GM12878 (cell line): ENCODE results near the gene ARL11. TPM values are rescaled to one million over a fixed set of nuclear protein-coding genes. Genes with fewer than 3 reads are reported as not detected.

Source experiments
- ATAC-seq: fragments of 200-7000 bp; cut with Tn5 transposase; 3 replicates; pipeline ENCODE4 v1.9.1; 2020; ENCODE audit warnings: mild to moderate bottlenecking, moderate library complexity
- BruUV-seq: library from RNA; stranded (reverse); fragments of 400-500 nt; replicated peaks from 2 replicates; lab custom pipeline; 2021; lab: Mats Ljungman, UMichigan
- CTCF ChIA-PET: fragments of 300-600 bp; sonication (Branson Sonifier 250); formaldehyde crosslinking; extraction: SDS; loops from one replicate; lab custom pipeline; 2021; ENCODE audit warnings: inconsistent platforms; lab: Yijun Ruan, JAX
- POLR2A ChIA-PET: fragments of 350-600 bp; formaldehyde crosslinking; extraction: SDS; loops from one replicate; lab custom pipeline; 2021; ENCODE audit warnings: inconsistent platforms; lab: Charles Lee
- RAD21 ChIA-PET: fragments of 300-600 bp; sonication (Branson Sonifier 250); formaldehyde crosslinking; loops from one replicate; lab custom pipeline; 2023; ENCODE audit warnings: antibody characterized with exemption; ENCODE audit not compliant: unreplicated experiment; lab: Charles Lee
- SMC1A ChIA-PET: fragments of 300-600 bp; sonication (Branson Sonifier 250); formaldehyde crosslinking; loops from one replicate; lab custom pipeline; 2023; ENCODE audit not compliant: unreplicated experiment, uncharacterized antibody; lab: Charles Lee
- DNase-seq: peaks from one replicate; pipeline ENCODE4 v3.0.0-alpha.2; 2011; ENCODE audit warnings: low read depth, low spot score
- FAIRE-seq: peaks from 3 replicates; lab custom pipeline; 2011; peaks lifted over from hg19 to GRCh38; lab: Jason Lieb, UNC
- H2AFZ ChIP-seq: 2 replicates; pipeline ENCODE4 v1.6.0; 2011; ENCODE audit warnings: low read depth, low read length, control low read depth; ENCODE audit not compliant: control insufficient read depth
- H3K27ac ChIP-seq: 2 replicates; pipeline ENCODE4 v1.5.1; 2011; ENCODE audit warnings: control low read depth; ENCODE audit not compliant: control insufficient read depth, insufficient read depth
- H3K27me3 ChIP-seq, 2 experiments: replicated peaks in 1 of 2; 2 replicates each; pipeline versions ENCODE4 v1.6.0 to v1.6.1; 2011; ENCODE audit warnings: low read length in 1 of 2; ENCODE audit not compliant: control insufficient read depth in 2 of 2, insufficient read depth in 2 of 2
- H3K36me3 ChIP-seq, 2 experiments: 2 replicates each; pipeline ENCODE4 v1.5.1; 2011; ENCODE audit warnings: low read length in 1 of 2; ENCODE audit not compliant: control insufficient read depth in 2 of 2, insufficient read depth in 2 of 2
- H3K4me1 ChIP-seq: 2 replicates; pipeline ENCODE4 v1.6.1; 2011; ENCODE audit warnings: mild to moderate bottlenecking, low read length, moderate library complexity, mixed read lengths; ENCODE audit not compliant: control insufficient read depth, insufficient read depth
- H3K4me2 ChIP-seq: 2 replicates; pipeline ENCODE4 v1.6.0; 2011; ENCODE audit warnings: control low read depth; ENCODE audit not compliant: control insufficient read depth, insufficient read depth
- H3K4me3 ChIP-seq: fragments of 200-600 bp; sonication (generic); 2 replicates; pipeline ENCODE4 v1.5.1; 2016
- H3K79me2 ChIP-seq: 2 replicates; pipeline ENCODE4 v1.6.0; 2011; ENCODE audit warnings: low read length; ENCODE audit not compliant: control insufficient read depth, insufficient read depth
- H3K9ac ChIP-seq: 2 replicates; pipeline ENCODE4 v1.8.0; 2011; ENCODE audit warnings: low read length, control low read depth, mixed read lengths; ENCODE audit not compliant: control insufficient read depth, insufficient read depth
- H3K9me3 ChIP-seq: replicated peaks from 3 replicates; pipeline ENCODE4 v1.5.1; 2011; ENCODE audit warnings: mild to moderate bottlenecking, low read length; ENCODE audit not compliant: control insufficient read depth, insufficient read depth
- H4K20me1 ChIP-seq: 2 replicates; pipeline ENCODE4 v1.6.0; 2011; ENCODE audit not compliant: control insufficient read depth, insufficient read depth
- CBFB ChIP-seq: IDR thresholded peaks from 2 replicates; pipeline ENCODE4 v1.6.1; 2016; ENCODE audit warnings: antibody characterized with exemption, low read depth
- KAT2A ChIP-seq: conservative IDR thresholded peaks from 2 replicates; pipeline ENCODE4 v1.6.1; 2011; ENCODE audit warnings: low read depth, low read length; ENCODE audit not compliant: control insufficient read depth
- NFXL1 ChIP-seq: fragments of 450-650 bp; IDR thresholded peaks from 2 replicates; pipeline ENCODE4 v1.6.1; 2017; ENCODE audit warnings: antibody characterized with exemption, mild to moderate bottlenecking, borderline replicate concordance
- NFYA ChIP-seq: IDR thresholded peaks from 2 replicates; pipeline ENCODE4 v1.6.1; 2011; ENCODE audit warnings: low read depth, mild to moderate bottlenecking, low read length, improper control_type of control experiment, borderline replicate concordance
- NR2C2 ChIP-seq: IDR thresholded peaks from 2 replicates; pipeline ENCODE4 v1.6.1; 2011; ENCODE audit warnings: borderline replicate concordance, low read depth; ENCODE audit not compliant: control insufficient read depth, insufficient read length
- RFX5 ChIP-seq: IDR thresholded peaks from 2 replicates; pipeline ENCODE4 v1.6.1; 2011; ENCODE audit warnings: low read depth, low read length, improper control_type of control experiment
- SPI1 ChIP-seq: IDR thresholded peaks from 2 replicates; pipeline ENCODE4 v1.6.1; 2011; ENCODE audit warnings: low read depth, mild to moderate bottlenecking, low read length, moderate library complexity, borderline replicate concordance; ENCODE audit not compliant: insufficient read depth
- YY1 ChIP-seq: IDR thresholded peaks from 2 replicates; pipeline ENCODE4 v1.6.1; 2011; ENCODE audit warnings: low read depth, mild to moderate bottlenecking, low read length
- WGBS: methylation state at CpG from one replicate; pipeline ENCODE4 v1.1.6; 2016; ENCODE audit warnings: low lambda C conversion rate; ENCODE audit not compliant: insufficient replicate concordance, insufficient coverage; ENCODE audit errors: missing lambda C conversion rate; 5-methylcytosine and 5-hydroxymethylcytosine counted together
- in situ Hi-C: fragments of 300-500 bp; cut with MboI; formaldehyde crosslinking; loops from 9 replicates; pipeline ENCODE4 v1.14.3; 2018; ENCODE audit warnings: mixed read lengths
- intact Hi-C: fragments of 100-400 bp; cut with micrococcal nuclease; formaldehyde crosslinking; loops from one replicate; pipeline ENCODE4 v1.14.2; 2022; ENCODE audit not compliant: unreplicated experiment
- polyA plus RNA-seq, 11 experiments: library from polyadenylated mRNA; depleted of rRNA in 4 of 11; unstranded in 6 of 11; stranded (reverse) in 5 of 11; fragments of >200 nt; fragmentation: Nextera tagmentation in 4 of 11; fragmentation: Illumina TruSeq in 1 of 11; extraction: Ambion mirVana in 4 of 11; extraction: Trizol in 1 of 11; gene quantifications; 1 replicate in 1 of 11; 2 replicates in 10 of 11; pipeline versions ENCODE4 v1.2.1 to v1.2.3, GENCODE V29; 2011 to 2016; ENCODE audit warnings: inconsistent platforms in 2 of 11, missing spikeins in 2 of 11, low read depth in 1 of 11
- total RNA-seq, 4 experiments: library from RNA; depleted of rRNA in 3 of 4; stranded (reverse); fragments of >200 nt in 3 of 4; fragmentation: Illumina TruSeq in 1 of 4; extraction: Trizol in 1 of 4; gene quantifications; 2 replicates each; pipeline versions ENCODE4 v1.2.1 to v1.2.3, GENCODE V29; 2013 to 2021
- TF ChIP-seq, protein P1 (sequence below): fragments of 450-650 bp; IDR thresholded peaks from 2 replicates; pipeline ENCODE4 v1.6.1; 2017; ENCODE audit warnings: borderline replicate concordance
- TF ChIP-seq, protein P2 (sequence below): fragments of 450-650 bp; IDR thresholded peaks from 2 replicates; pipeline ENCODE4 v1.6.1; 2016; ENCODE audit warnings: mild to moderate bottlenecking, moderate library complexity, borderline replicate concordance
- TF ChIP-seq, protein P3 (sequence below): fragments of 450-650 bp; formaldehyde crosslinking; IDR thresholded peaks from 2 replicates; pipeline ENCODE4 v1.4.0; 2020; ENCODE audit warnings: mild to moderate bottlenecking, moderate library complexity
- TF ChIP-seq, protein P4 (sequence below): IDR thresholded peaks from 2 replicates; pipeline ENCODE4 v1.6.1; 2012; ENCODE audit warnings: low read depth, low read length, improper control_type of control experiment

Gene ARL11
- total and polyA plus RNA-seq, 10 of the 15 experiments (the other 5 are each of a cell fraction or from before 2014, with no cell fraction given): 2.0 to 7.2 (median 4.4) TPM

DNA sequence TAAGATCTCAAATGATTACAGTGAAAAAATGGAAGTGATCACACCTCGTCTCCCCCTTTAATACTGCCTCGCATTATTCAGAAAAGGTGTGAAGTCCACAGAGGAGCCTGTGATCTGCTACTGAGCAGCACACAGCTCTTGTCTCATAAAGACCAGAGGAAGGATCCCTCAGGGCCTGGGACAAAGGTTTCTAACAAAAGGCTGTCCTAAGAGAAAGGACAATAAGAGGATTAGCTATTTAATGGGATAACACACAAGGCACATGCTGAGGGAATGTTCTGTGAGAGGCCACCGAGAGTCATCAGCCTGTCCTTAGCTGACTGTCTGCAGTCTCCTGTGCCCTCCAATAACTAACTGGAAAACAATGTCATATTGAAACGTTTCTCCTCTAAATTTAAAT is 36.3 kb downstream of the ARL11 start (continued):
- TF ChIP-seq, protein P1, sequence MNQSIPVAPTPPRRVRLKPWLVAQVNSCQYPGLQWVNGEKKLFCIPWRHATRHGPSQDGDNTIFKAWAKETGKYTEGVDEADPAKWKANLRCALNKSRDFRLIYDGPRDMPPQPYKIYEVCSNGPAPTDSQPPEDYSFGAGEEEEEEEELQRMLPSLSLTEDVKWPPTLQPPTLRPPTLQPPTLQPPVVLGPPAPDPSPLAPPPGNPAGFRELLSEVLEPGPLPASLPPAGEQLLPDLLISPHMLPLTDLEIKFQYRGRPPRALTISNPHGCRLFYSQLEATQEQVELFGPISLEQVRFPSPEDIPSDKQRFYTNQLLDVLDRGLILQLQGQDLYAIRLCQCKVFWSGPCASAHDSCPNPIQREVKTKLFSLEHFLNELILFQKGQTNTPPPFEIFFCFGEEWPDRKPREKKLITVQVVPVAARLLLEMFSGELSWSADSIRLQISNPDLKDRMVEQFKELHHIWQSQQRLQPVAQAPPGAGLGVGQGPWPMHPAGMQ: no peak
- no peak for TF ChIP-seq RFX5
- TF ChIP-seq KAT2A: no peak
- TF ChIP-seq, protein P2, sequence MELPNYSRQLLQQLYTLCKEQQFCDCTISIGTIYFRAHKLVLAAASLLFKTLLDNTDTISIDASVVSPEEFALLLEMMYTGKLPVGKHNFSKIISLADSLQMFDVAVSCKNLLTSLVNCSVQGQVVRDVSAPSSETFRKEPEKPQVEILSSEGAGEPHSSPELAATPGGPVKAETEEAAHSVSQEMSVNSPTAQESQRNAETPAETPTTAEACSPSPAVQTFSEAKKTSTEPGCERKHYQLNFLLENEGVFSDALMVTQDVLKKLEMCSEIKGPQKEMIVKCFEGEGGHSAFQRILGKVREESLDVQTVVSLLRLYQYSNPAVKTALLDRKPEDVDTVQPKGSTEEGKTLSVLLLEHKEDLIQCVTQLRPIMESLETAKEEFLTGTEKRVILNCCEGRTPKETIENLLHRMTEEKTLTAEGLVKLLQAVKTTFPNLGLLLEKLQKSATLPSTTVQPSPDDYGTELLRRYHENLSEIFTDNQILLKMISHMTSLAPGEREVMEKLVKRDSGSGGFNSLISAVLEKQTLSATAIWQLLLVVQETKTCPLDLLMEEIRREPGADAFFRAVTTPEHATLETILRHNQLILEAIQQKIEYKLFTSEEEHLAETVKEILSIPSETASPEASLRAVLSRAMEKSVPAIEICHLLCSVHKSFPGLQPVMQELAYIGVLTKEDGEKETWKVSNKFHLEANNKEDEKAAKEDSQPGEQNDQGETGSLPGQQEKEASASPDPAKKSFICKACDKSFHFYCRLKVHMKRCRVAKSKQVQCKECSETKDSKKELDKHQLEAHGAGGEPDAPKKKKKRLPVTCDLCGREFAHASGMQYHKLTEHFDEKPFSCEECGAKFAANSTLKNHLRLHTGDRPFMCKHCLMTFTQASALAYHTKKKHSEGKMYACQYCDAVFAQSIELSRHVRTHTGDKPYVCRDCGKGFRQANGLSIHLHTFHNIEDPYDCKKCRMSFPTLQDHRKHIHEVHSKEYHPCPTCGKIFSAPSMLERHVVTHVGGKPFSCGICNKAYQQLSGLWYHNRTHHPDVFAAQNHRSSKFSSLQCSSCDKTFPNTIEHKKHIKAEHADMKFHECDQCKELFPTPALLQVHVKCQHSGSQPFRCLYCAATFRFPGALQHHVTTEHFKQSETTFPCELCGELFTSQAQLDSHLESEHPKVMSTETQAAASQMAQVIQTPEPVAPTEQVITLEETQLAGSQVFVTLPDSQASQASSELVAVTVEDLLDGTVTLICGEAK: no peak
- no peak for TF ChIP-seq SPI1

DNA sequence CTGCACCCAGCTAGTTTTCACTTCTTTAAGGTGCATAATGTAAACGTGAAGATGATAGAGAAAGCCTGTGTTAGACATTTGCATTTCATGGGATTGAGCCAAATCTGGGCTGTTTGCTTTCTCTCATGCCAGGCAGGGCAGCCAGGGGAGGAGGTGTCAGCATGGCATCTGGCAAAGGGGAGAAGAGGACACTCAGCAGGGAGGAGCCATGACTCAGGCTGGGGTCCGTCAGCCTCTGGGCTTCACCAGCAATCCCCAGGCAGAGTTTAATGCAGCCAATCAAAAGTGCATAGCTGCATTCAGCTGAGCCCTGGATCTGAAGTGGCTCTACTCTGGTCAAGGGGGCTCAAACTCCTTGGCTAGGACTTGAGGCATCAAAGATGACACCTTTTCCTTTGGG is 39.5 kb downstream of the ARL11 start:
- FAIRE-seq: no peak
- Histone ChIP-seq H3K4me2 (no peak overlapping the region), H3K4me1 (no peaks in the 10 kb centered on the region), H3K36me3 (peaks cover 0 to 3% of the 10 kb centered on the region in 2 experiments; a peak in 3 of 4 replicates), H3K27ac (no peak overlapping the region), H3K9ac (no peak overlapping the region), H2AFZ (no peak overlapping the region), H4K20me1 (no peaks in the 10 kb centered on the region), H3K4me3 (no peak overlapping the region), H3K79me2 (no peaks in the 10 kb centered on the region), H3K27me3 (no peaks in the 10 kb centered on the region), H3K9me3 (no peaks in the 10 kb centered on the region)
- WGBS: 79% methylated on average over 2 of the region's 2 CpGs
- in situ Hi-C loops (loop anchor here (5.0 to 25.0 kb wide), 2 partner anchors 180 to 1395 kb away; no protein-coding TSS in a partner anchor), intact Hi-C loops (loop anchor here (2.0 kb wide), 1 partner anchor 125 kb away; the partner anchor contains the start of gene KPNA3)
- BruUV-seq: no TSS peak
- ATAC-seq: no peak
- RAD21 ChIA-PET: interaction anchor here (0.9 to 1.2 kb wide), 2 partner anchors 123 to 178 kb away, joined by 4 to 5 read pairs; no protein-coding TSS in a partner anchor
- no peak for DNase-seq
- SMC1A ChIA-PET: interaction anchor here (1.0 to 5.8 kb wide), 2 partner anchors 124 to 128 kb away, joined by 3 to 45 read pairs; partner anchors contain the start of gene KPNA3
- CTCF ChIA-PET: no interaction called here
- POLR2A ChIA-PET: no interaction called here
- TF ChIP-seq NFXL1: no peak
- TF ChIP-seq CBFB: no peak
- TF ChIP-seq NR2C2: no peak
- no peak for TF ChIP-seq YY1
- TF ChIP-seq, protein P3, sequence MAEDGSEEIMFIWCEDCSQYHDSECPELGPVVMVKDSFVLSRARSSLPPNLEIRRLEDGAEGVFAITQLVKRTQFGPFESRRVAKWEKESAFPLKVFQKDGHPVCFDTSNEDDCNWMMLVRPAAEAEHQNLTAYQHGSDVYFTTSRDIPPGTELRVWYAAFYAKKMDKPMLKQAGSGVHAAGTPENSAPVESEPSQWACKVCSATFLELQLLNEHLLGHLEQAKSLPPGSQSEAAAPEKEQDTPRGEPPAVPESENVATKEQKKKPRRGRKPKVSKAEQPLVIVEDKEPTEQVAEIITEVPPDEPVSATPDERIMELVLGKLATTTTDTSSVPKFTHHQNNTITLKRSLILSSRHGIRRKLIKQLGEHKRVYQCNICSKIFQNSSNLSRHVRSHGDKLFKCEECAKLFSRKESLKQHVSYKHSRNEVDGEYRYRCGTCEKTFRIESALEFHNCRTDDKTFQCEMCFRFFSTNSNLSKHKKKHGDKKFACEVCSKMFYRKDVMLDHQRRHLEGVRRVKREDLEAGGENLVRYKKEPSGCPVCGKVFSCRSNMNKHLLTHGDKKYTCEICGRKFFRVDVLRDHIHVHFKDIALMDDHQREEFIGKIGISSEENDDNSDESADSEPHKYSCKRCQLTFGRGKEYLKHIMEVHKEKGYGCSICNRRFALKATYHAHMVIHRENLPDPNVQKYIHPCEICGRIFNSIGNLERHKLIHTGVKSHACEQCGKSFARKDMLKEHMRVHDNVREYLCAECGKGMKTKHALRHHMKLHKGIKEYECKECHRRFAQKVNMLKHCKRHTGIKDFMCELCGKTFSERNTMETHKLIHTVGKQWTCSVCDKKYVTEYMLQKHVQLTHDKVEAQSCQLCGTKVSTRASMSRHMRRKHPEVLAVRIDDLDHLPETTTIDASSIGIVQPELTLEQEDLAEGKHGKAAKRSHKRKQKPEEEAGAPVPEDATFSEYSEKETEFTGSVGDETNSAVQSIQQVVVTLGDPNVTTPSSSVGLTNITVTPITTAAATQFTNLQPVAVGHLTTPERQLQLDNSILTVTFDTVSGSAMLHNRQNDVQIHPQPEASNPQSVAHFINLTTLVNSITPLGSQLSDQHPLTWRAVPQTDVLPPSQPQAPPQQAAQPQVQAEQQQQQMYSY (CRISPR knock-in tag): no peak
- TF ChIP-seq NFYA: no peak
- no peak for TF ChIP-seq RFX5
- TF ChIP-seq, protein P4, sequence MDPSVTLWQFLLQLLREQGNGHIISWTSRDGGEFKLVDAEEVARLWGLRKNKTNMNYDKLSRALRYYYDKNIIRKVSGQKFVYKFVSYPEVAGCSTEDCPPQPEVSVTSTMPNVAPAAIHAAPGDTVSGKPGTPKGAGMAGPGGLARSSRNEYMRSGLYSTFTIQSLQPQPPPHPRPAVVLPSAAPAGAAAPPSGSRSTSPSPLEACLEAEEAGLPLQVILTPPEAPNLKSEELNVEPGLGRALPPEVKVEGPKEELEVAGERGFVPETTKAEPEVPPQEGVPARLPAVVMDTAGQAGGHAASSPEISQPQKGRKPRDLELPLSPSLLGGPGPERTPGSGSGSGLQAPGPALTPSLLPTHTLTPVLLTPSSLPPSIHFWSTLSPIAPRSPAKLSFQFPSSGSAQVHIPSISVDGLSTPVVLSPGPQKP: no peak
